GM19099 (cell line): ENCODE data around the gene APOF.

Experiments used
- POLR2A ChIP-seq: IDR thresholded peaks from 3 replicates; pipeline ENCODE4 v1.6.1; 2011; ENCODE audit warnings: low read depth; ENCODE audit not compliant: insufficient read length; ENCODE audit errors: extremely low read depth

Gene APOF

GRCh38 chr12:56362130-56363059 lies at the start of gene APOF:
TSS of gene APOF (minus strand) at chr12:56362857. CDS start at chr12:56362745, 112 bp downstream.
- no peak for TF ChIP-seq POLR2A

GRCh38 chr12:56411781-56412639 lies 49.4 kb upstream of the APOF start:
- TF ChIP-seq POLR2A, result no peak

GRCh38 chr12:56410768-56411167 lies 48.1 kb upstream of the APOF start:
- TF ChIP-seq POLR2A, result no peak

- no peak for TF ChIP-seq POLR2A
These were observed 46.3 kb upstream of the APOF start for GRCh38 chr12:56408799-56409417.

- TF ChIP-seq POLR2A, result no peak
These were observed 35.7 kb upstream of the APOF start for GRCh38 chr12:56398324-56398723.

- no peak for TF ChIP-seq POLR2A
These were observed 29.7 kb upstream of the APOF start for GRCh38 chr12:56392331-56392730.

GRCh38 chr12:56391721-56392120 lies 29.1 kb upstream of the APOF start:
- no peak for TF ChIP-seq POLR2A

- TF ChIP-seq POLR2A, result no peak
These were observed 26.8 kb upstream of the APOF start for GRCh38 chr12:56389412-56389811.

- TF ChIP-seq POLR2A, result no peak
These were observed 24.6 kb upstream of the APOF start for GRCh38 chr12:56387152-56387736.

- no peak for TF ChIP-seq POLR2A
These were observed 23.2 kb upstream of the APOF start for GRCh38 chr12:56385873-56386272.

- TF ChIP-seq POLR2A, result no peak
These were observed 20.0 kb upstream of the APOF start for GRCh38 chr12:56382611-56383010.

GRCh38 chr12:56377989-56378316 lies 15.3 kb upstream of the APOF start:
- TF ChIP-seq POLR2A, result no peak

GRCh38 chr12:56377310-56377988 lies 14.8 kb upstream of the APOF start:
- no peak for TF ChIP-seq POLR2A
